Esophagus squamous epithelium (tissue), 5 donors: ENCODE measurements around the gene SNAPC3. TPM values are rescaled to one million over a fixed set of nuclear protein-coding genes. Genes with fewer than 3 reads are reported as not detected.

Experiments
- DNase-seq: peaks from one replicate; lab custom pipeline; 2025; lab: John Stamatoyannopoulos, UW
- H3K27ac ChIP-seq, 4 donors: fragments of 200-600 bp; sonication (generic); one replicate each; pipeline ENCODE4 v1.5.1; 2016 to 2019; ENCODE audit warnings: mild to moderate bottlenecking in 1 of 4
- H3K27me3 ChIP-seq, 4 donors: fragments of 200-600 bp; sonication (generic); 1 replicate in 3 of 4; 2 replicates in 1 of 4; pipeline versions ENCODE4 v1.5.1 to v1.6.0; 2017 to 2021; ENCODE audit warnings: antibody characterized with exemption in 1 of 4
- H3K36me3 ChIP-seq, 3 donors: fragments of 200-600 bp; sonication (generic); one replicate each; pipeline ENCODE4 v1.5.1; 2016 to 2019
- H3K4me1 ChIP-seq, 3 donors: fragments of 200-600 bp; sonication (generic); one replicate each; pipeline ENCODE4 v1.5.1; 2017 to 2019
- H3K4me3 ChIP-seq, 4 donors: fragments of 200-600 bp; sonication (generic); 1 replicate in 3 of 4; 2 replicates in 1 of 4; pipeline ENCODE4 v1.5.1; 2016 to 2019; ENCODE audit warnings: mild to moderate bottlenecking in 2 of 4, moderate library complexity in 1 of 4
- H3K9me3 ChIP-seq, 3 donors: fragments of 200-600 bp; sonication (generic); one replicate each; pipeline ENCODE4 v1.5.1; 2016 to 2019
- CTCF ChIP-seq, 6 experiments: fragments of 450-650 bp in 4 of 6; fragments of 200-600 bp in 2 of 6; sonication (generic) in 2 of 6; IDR thresholded peaks; one replicate each; pipeline ENCODE4 v1.5.1; 2016 to 2019; ENCODE audit warnings: antibody characterized with exemption in 6 of 6, mild to moderate bottlenecking in 4 of 6, moderate library complexity in 4 of 6
- POLR2A ChIP-seq, 4 donors: fragments of 450-650 bp; IDR thresholded peaks; one replicate each; pipeline ENCODE4 v1.6.1; 2017; ENCODE audit warnings: antibody characterized with exemption in 4 of 4, mild to moderate bottlenecking in 4 of 4, moderate library complexity in 3 of 4
- WGBS, 2 donors: methylation state at CpG; one replicate each; pipeline ENCODE4 v1.1.5; 2018; 5-methylcytosine and 5-hydroxymethylcytosine counted together
- intact Hi-C: fragments of 100-400 bp; cut with DNase I; formaldehyde crosslinking; loops from one replicate; pipeline ENCODE4 v1.15.0; 2022
- total RNA-seq, 4 donors: library from RNA; depleted of rRNA; stranded (reverse); fragments of >200 nt; gene quantifications; one replicate each; pipeline ENCODE4 v1.1.0, GENCODE V29; 2016
- donor health status: DM: yes; HTN: yes; CAD: no.

The SNAPC3 gene
- total RNA-seq, 4 donors from 2014 or later = 18.9 to 28.6 (median 27.3) TPM

- no peak for DNase-seq
- Histone ChIP-seq H3K27ac (no peak overlapping the region), H3K4me1 (no peaks in the 10 kb centered on the region), H3K27me3 (no peaks in the 10 kb centered on the region), H3K9me3 (no peaks in the 10 kb centered on the region), H3K36me3 (no peaks in the 10 kb centered on the region), H3K4me3 (no peak overlapping the region)
- intact Hi-C loops = no loop called here
- TF ChIP-seq CTCF (IDR thresholded peaks at IDR 0.05) (no peak), POLR2A (IDR thresholded peaks at IDR 0.05) (no peak)
- WGBS, 2 donors = 79 to 86% methylated on average over 4 of the region's 4 CpGs
These were observed 33.0 kb upstream of the SNAPC3 start for GRCh38 chr9:15389631-15390030.

DNA sequence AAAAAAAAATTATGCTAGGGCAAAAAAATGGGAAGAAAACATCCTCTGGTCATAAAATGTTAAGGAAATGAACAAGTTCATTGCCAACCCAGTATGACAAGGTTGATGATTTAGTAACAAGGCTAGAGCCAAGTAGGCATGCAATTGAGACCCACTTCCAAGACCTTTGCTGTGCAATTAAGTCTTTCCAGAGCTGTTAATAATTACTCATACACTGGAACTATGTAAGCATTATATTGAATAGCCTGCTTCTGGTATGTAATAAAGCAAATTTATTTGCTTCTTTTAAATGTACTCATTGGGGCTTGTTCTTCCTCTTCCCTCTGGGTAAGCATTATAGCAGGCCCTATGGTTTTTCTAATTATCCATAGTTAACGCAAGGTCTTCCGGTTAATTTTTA lies 32.5 kb upstream of the SNAPC3 start:
- Histone ChIP-seq H3K4me1 (no peaks in the 10 kb centered on the region), H3K9me3 (no peaks in the 10 kb centered on the region), H3K27me3 (no peaks in the 10 kb centered on the region), H3K4me3 (no peak overlapping the region), H3K27ac (no peak overlapping the region), H3K36me3 (no peaks in the 10 kb centered on the region)
- WGBS, 2 donors = 98 to 100% methylated on average over 2 of the region's 2 CpGs
- intact Hi-C loops = no loop called here
- no peak for DNase-seq
- TF ChIP-seq POLR2A (IDR thresholded peaks at IDR 0.05) = no peak
- TF ChIP-seq CTCF (IDR thresholded peaks at IDR 0.05) = no peak

DNA sequence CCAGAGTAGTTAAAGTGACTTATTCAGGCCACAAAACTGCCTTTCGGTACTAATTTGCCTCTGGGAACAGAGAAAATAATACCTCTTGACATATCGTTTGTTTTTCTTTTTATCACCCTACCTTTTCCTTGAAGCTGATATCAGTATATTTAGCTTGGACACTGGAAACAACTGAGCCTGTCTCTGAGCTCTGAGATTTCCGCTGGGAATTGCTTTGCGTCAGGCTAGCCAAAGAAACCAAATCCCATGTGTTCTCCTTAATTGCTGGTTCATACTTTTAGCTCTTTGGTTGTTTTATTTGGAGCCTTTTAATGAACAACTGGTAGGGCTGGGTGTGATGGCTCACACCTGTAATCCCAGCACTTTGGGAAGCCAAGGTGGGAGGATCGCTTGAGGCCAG lies 30.3 kb upstream of the SNAPC3 start:
- intact Hi-C loops = no loop called here
- DNase-seq = no peak
- TF ChIP-seq POLR2A (IDR thresholded peaks at IDR 0.05) = no peak
- TF ChIP-seq CTCF (IDR thresholded peaks at IDR 0.05) = no peak
- no peaks in the 10 kb centered on the region for H3K36me3 ChIP-seq
- no peaks in the 10 kb centered on the region for H3K4me1 ChIP-seq
- 76 to 90% methylated on average over 5 of the region's 5 CpGs for WGBS, 2 donors
- no peak overlapping the region for H3K27ac ChIP-seq
- H3K27me3 ChIP-seq = no peaks in the 10 kb centered on the region
- no peaks in the 10 kb centered on the region for H3K9me3 ChIP-seq
- no peak overlapping the region for H3K4me3 ChIP-seq

GRCh38 chr9:15400281-15400941 lies 22.3 kb upstream of the SNAPC3 start:
- Histone ChIP-seq H3K27ac (no peak overlapping the region), H3K4me1 (no peaks in the 10 kb centered on the region), H3K9me3 (no peaks in the 10 kb centered on the region), H3K27me3 (no peaks in the 10 kb centered on the region), H3K36me3 (no peaks in the 10 kb centered on the region), H3K4me3 (no peak overlapping the region)
- intact Hi-C loops = no loop called here
- TF ChIP-seq CTCF (IDR thresholded peaks at IDR 0.05) (no peak), POLR2A (IDR thresholded peaks at IDR 0.05) (no peak)
- 61 to 62% methylated on average over 5 of the region's 5 CpGs for WGBS, 2 donors
- DNase-seq = no peak

DNA sequence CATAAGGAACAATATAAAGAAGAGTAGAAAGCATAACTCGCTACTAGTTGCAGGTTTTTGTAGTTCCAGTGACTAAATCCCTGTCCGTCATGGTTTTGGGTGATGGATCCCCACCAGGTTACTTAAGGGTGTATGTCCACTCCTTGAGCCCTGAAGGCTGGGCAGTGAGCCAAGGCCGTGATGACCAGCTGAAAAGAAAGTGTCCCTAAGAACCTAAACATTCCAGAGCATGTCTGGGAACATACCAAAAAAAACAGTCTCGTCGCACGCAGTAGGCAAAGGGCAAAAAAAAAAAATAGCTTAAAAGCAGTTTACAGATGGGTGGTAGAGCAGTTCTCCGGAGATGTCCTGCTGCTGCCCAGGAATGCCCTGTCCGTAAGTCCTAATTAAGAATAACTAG lies 21.4 kb upstream of the SNAPC3 start:
- no peak for DNase-seq
- Histone ChIP-seq H3K9me3 (no peaks in the 10 kb centered on the region), H3K36me3 (no peaks in the 10 kb centered on the region), H3K4me1 (no peaks in the 10 kb centered on the region), H3K27ac (no peak overlapping the region), H3K27me3 (no peaks in the 10 kb centered on the region), H3K4me3 (no peak overlapping the region)
- WGBS, 2 donors = 65 to 67% methylated on average over 8 of the region's 8 CpGs
- intact Hi-C loops = no loop called here
- TF ChIP-seq CTCF (IDR thresholded peaks at IDR 0.05) = no peak
- TF ChIP-seq POLR2A (IDR thresholded peaks at IDR 0.05) = no peak
